OCI-LY7 (cell line): Measurements from ENCODE around the gene TLCD5.

Source experiments
- EZH2phosphoT487 ChIP-seq: fragments of 200-600 bp; sonication (generic); IDR thresholded peaks from 2 replicates; pipeline ENCODE4 v1.6.1; 2018; ENCODE audit warnings: low read depth, borderline replicate concordance, mild to moderate bottlenecking, mixed run types, antibody characterized with exemption, low read length, moderate library complexity, mixed read lengths
- TF ChIP-seq, protein P1 (sequence below): fragments of 200-600 bp; sonication (generic); conservative IDR thresholded peaks from 2 replicates; pipeline ENCODE4 v1.5.1; 2014; ENCODE audit warnings: mild to moderate bottlenecking, antibody characterized with exemption, low read length, moderate library complexity, mixed read lengths

DNA sequence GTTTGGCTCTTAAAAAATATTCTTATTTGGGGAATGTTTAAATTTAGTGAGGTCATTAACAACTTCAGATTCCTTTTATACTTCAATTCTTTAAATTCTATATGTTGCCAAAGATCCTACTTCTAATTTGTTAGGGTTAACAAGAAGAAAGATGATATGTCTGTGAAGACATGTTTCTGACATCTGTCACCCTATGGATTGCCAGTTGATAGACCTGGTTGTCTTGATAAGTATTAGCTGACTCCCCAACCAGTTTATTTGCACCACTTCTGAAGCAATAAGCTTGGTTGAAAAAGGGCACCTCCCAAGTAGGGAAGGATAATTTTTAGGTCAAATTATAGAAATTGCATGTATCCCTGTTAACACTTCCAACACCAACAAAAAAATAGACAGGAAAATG is 40.4 kb downstream of the TLCD5 start:
- TF ChIP-seq, protein P1, sequence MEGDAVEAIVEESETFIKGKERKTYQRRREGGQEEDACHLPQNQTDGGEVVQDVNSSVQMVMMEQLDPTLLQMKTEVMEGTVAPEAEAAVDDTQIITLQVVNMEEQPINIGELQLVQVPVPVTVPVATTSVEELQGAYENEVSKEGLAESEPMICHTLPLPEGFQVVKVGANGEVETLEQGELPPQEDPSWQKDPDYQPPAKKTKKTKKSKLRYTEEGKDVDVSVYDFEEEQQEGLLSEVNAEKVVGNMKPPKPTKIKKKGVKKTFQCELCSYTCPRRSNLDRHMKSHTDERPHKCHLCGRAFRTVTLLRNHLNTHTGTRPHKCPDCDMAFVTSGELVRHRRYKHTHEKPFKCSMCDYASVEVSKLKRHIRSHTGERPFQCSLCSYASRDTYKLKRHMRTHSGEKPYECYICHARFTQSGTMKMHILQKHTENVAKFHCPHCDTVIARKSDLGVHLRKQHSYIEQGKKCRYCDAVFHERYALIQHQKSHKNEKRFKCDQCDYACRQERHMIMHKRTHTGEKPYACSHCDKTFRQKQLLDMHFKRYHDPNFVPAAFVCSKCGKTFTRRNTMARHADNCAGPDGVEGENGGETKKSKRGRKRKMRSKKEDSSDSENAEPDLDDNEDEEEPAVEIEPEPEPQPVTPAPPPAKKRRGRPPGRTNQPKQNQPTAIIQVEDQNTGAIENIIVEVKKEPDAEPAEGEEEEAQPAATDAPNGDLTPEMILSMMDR, result no peak
- no peak for TF ChIP-seq EZH2phosphoT487
